Choroid plexus epithelial cell (primary cell): Measurements from ENCODE around the gene LAD1.

Experiments
- DNase-seq: peaks from one replicate; pipeline ENCODE4 v3.0.0-alpha.2; 2010; ENCODE audit warnings: low read depth
- H3K4me3 ChIP-seq: 2 replicates; pipeline ENCODE4 v1.5.1; 2011; ENCODE audit warnings: low read depth, mild to moderate bottlenecking, control low read depth, low read length, moderate library complexity
- CTCF ChIP-seq: conservative IDR thresholded peaks from 2 replicates; pipeline ENCODE4 v1.5.1; 2011; ENCODE audit warnings: low read depth, mild to moderate bottlenecking, control low read depth, inconsistent platforms, low read length, moderate library complexity

LAD1 gene

GRCh38 chr1:201396861-201397464 is 2.2 kb downstream of the LAD1 start:
- H3K4me3 ChIP-seq, result no peak overlapping the region
- no peak for DNase-seq
- no peak for TF ChIP-seq CTCF

GRCh38 chr1:201395936-201396335 is 3.2 kb downstream of the LAD1 start:
- H3K4me3 ChIP-seq, result no peak overlapping the region
- no peak for DNase-seq
- TF ChIP-seq CTCF, result no peak

DNA sequence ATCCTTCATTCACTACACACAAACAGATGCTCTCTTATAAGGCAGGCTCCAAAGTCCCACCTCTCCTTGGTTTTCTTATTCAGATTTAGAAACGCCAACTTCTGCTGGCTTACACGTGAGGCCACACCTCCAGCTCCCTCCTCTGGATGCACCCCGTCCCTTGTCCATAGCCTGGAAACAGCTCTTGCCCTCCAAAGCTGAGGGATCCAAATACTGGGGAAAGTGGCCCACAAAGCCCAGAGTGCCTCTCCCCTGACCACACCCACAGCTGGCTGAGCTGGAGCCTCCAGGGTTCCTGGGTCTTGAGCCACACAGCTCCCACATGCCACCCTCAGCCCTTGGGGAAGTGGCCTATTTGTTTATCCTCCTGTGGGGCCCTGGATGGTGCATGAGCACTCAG is 4.5 kb downstream of the LAD1 start:
- no peak for DNase-seq
- no peak for TF ChIP-seq CTCF
- no peak overlapping the region for H3K4me3 ChIP-seq

- TF ChIP-seq CTCF, result no peak
- no peak overlapping the region for H3K4me3 ChIP-seq
- no peak for DNase-seq
Measured at GRCh38 chr1:201393076-201393475, 6.0 kb downstream of the LAD1 start.

- peak; percentile 51 for DNase-seq
- no peak for TF ChIP-seq CTCF
Measured at GRCh38 chr1:201391651-201392511, 7.2 kb downstream of the LAD1 start.

DNA sequence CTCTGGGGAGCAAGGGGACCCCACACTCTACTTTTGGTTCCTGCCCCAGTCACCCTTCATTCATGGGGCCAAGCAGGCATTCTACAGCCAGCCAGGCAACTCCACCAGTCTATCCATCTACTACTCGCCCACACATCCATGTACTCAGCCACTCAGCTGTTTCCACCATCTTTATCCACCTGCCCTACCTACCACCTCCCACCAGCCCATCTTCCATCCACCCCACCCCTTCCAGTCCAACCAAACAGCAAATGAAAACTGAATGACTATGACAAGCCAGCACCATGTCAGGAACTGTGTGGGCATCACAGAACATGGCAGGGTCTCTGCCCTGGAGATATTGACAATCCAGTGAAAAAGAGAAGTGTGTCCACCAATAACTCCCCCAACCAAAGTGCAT is 7.9 kb downstream of the LAD1 start:
- no peak overlapping the region for H3K4me3 ChIP-seq
- no peak for DNase-seq
- no peak for TF ChIP-seq CTCF

More at GRCh38 chr1:201391651-201392511, 7.2 kb downstream of the LAD1 start:
- no peak overlapping the region for H3K4me3 ChIP-seq
